GM19193 (cell line): Measurements from ENCODE around the gene TM9SF1.

Source experiments
- POLR2A ChIP-seq: IDR thresholded peaks from 4 replicates; pipeline ENCODE4 v1.6.1; 2011; ENCODE audit not compliant: insufficient read depth, insufficient read length; ENCODE audit errors: extremely low read depth

Gene TM9SF1

DNA sequence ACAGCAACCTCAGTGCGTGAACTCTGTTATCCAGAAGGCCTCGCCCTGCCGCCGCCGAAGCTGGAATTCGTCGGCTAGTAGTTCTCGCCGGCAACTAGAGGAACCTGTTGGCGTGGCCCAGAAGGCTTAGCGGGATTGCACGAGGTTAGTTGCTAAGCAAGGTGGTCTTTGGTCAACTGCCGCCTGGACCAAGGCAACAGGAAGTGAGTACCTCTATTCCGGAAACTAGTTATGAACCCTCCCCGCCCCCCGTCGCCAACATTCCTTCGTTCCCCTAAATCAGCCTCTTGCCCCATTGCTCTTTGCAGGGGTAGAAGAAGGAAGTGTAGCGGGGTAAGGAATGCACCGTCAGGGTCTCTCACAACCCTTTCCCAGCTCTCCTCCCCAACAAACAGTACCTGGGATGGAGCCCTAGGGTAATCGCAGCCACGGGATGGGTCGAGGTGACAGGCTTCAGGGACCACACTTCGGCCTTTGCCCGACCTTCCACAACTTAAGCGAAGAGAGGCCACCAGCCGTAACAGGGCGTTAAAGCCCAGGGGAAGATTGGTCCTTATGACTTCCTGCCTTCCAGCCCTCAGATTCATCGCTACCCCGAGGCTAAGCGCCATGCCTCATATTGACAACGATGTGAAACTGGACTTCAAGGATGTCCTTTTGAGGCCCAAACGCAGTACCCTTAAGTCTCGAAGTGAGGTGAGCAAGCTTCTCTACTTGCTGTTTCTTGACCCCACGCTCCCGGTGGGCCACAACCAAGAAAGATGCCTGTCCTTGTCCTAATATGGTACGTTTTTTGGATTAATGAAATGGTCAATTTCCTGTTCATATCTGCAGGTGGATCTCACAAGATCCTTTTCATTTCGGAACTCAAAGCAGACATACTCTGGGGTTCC is 37.6 kb upstream of the TM9SF1 start, which contains the start of gene GMPR2:
GMPR2 (plus strand) TSS at position 285 of the 893 bp plus-strand sequence; CDS start at position 610, 325 bp downstream.
- TF ChIP-seq POLR2A, result peak; percentile 60

DNA sequence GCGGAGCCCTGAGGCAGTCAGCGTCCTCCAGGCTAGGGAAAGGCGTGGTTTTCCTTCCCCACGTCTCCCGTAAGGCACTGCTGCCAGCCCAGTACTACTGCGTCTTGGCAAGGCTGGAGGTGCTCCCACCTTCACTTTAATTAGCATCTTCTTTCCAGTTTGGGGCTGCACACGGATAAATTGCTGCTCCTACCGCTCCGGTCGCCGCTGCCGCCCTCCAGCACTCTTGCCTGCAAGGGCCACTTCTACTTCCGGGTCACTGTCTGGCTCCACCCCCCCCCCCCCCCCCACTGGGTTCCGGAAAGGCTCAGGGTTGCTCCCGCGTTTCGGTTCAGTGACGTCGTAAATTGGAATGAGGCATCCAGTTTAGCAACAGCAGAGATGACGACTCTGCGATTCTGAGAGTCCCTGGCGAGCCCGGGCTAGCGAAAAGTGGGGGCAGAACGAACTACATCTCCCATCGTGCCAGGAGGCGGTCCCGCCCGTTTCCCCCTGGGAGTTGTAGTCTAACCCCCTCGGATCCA is 36.9 kb upstream of the TM9SF1 start, which contains the start of gene NEDD8:
NEDD8 (minus strand) TSS at position 247 of the 524 bp plus-strand sequence; CDS start at position 147, 100 bp downstream.
- peak; percentile 53 for TF ChIP-seq POLR2A

DNA sequence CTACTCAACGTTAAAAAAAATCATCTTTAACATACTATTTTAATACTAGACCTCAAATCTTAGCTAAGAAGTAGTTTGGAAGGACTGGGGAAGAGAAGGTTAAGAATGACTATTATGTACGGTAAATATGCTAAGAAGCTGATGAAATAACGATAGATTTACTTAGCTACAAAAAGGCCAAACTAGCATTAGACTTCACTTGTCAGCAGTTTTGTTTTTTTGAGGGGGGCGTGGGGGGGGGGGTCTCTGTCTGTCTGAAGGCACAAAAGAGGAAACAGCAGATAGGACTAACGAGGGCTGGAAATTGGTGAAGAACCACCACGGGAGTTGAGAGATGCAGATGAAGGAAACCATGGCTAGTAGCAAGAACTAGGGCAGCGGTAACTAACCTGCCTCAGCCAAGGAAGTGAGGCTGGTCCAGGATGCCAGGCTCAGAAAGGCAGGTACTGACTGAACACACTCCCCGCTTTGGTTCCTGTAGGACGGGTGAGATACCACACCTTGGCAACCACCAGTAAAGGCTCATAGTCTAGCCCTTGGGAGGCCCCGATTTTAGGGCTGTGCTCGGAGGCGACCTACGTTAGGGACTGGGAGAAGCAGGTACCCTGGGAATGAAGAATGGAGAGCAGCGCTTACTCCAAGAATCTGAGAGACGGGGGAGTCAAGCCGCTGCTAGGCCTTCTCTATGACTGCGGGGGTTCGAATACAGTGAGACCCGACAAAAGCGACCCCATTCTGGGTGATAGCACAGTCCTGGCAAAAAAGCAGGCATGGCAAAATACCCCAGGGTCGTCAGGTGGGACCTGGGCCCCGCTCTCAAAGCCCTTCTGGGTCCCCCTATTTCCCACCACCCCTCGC is 36.3 kb upstream of the TM9SF1 start:
- TF ChIP-seq POLR2A, result no peak

DNA sequence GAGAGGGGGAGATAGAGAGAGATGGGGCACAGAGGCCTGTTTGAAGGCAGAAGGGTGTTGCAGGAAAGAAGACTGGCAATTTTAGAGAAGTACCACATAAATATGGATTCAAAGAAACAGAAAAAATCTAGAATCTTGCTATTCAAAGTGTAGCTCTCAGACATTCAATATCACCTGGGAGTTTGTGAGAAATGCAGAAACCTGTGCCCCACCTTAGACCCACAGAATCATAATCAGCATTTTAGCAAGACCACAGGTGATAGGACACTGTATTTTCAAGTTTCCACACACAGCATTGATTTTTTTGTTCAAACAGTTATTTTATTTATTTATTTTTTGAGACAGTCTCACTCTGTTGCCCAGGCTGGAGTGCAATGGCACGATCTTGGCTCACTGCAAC is 33.7 kb upstream of the TM9SF1 start:
- TF ChIP-seq POLR2A, result no peak

DNA sequence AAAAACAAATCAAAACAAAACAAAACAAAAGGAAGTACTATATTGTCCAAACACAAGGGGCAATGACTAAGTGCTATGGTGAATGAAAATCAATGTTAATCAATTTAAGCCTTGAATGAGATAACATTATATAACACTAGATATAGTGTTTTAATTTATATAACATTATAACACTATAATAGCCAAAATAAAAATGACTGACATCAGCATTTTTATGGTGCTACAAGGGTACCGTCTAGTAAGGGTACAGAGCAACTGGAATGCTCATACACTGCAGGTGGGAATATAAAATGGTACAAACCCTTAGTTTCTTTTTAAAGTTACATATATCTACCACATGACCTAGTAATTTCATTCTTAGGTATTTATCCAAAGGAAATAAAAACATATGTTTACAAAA is 31.2 kb upstream of the TM9SF1 start:
- no peak for TF ChIP-seq POLR2A

DNA sequence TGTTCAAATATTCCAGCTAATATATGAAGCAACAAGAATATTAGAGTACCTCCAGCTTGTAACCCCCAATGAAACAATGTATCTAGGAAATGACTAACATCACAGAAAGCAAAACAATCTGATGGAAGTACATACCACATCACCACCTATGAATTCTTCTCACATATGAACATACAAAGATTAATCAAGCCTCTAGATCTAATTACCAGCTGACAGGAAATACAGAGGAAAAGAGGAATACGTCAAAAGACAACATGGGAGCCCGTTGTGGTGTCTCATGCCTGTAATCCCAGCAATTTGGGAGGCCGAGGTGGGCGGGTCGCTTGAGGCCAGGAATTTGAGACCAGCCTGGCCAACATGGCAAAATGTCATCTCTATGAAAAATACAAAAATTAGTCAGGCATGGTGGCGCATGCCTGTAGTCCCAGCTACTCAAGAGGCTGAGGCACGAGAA is 29.4 kb upstream of the TM9SF1 start:
- no peak for TF ChIP-seq POLR2A

DNA sequence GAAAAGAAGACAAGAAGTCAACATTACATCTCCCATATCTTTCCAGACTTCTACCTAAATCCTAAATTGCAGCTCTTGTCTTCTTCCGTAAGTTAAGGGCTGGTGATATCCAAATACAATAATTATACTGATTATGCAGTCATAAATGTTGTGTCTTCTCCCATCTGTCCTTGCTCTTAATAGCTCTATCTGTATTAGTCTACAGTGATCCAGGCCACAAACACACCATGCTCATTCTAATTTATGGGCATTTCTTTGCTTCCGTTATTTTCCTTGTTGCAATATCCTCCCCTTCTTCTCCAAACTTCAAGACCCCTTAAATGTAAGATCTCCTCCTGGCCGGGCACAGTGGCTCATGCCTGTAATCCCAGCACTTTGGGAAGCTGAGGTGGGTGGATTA is 24.3 kb upstream of the TM9SF1 start:
- TF ChIP-seq POLR2A, result no peak

DNA sequence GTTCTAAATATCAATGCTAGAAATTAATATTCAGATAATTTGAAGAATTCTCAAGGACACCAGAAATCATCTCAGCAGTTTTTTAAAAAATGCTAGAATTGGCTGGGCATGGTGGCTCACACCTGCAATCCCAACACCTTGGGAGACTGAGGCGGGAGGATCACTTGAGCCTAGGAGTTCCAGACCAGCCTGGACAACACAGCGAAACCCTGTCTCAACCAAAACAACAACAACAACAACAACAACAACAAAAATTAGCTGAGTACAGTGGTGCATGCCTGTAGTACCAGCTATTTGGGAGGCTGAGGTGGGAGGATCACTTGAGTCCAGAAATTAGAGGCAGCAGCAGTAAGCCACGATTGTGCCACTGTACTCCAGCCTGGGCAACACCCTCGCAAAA is 23.8 kb upstream of the TM9SF1 start:
- no peak for TF ChIP-seq POLR2A

DNA sequence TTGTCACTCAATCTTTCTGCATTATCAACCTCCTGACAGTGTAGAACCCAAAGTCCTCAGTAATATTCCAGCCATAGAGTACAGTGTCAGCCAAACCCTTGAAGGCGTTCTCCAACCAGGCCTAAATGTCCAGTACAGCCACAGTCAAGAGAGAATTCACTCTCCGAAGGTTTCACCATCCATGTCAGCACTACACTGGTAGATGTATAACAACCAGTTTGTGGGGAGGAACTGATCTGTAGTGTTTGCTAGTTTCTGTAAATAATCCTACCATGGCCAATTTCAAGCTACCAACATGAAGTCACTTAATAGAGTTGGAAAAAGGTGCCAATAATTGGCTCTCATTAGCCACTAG is 21.1 kb upstream of the TM9SF1 start:
- TF ChIP-seq POLR2A, result no peak

DNA sequence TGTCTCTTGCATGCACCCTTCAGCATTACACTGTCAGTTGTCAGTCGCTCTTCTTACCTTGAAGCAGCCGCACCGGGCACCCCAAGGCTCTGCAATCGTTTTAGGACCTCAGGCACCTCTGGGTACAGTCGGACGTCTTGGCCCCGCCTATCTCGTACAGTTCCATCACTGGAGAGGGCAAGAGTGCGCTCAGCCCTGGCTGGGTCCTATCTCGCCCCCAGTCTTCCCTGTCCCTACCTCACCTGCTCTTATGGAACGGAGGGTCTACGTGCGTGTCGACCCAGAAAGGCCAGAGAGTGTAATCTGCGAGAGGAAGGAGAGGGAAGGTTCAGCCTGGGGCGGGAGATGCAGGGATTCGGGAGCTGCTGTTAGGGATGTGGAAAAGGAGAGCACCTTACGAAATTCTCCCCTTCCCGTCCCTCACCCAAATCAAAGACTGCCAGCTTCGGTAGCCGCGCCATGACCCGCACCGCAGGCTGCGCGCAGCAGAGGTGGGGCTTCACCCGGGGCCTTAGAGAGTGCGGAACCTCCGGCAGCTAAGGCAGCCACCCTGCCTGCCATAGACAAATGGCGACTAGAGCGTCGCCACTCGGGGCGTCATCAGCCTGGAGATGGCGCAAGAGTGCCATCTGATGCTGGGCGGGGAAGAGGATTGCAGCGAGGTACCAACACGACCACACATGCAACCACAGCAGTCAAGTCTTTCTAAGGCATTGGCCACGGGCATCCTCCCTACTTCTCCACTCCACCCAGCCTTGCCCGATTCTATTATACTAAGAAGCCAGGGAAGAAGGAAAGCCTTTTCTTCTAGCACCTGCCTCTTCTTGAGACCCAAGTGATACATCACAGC is 20.5 kb upstream of the TM9SF1 start, which contains the start of gene MDP1:
MDP1 (minus strand) TSS at position 572 of the 850 bp plus-strand sequence; CDS start at position 461, 111 bp downstream.
- TF ChIP-seq POLR2A, result peak; percentile 84

DNA sequence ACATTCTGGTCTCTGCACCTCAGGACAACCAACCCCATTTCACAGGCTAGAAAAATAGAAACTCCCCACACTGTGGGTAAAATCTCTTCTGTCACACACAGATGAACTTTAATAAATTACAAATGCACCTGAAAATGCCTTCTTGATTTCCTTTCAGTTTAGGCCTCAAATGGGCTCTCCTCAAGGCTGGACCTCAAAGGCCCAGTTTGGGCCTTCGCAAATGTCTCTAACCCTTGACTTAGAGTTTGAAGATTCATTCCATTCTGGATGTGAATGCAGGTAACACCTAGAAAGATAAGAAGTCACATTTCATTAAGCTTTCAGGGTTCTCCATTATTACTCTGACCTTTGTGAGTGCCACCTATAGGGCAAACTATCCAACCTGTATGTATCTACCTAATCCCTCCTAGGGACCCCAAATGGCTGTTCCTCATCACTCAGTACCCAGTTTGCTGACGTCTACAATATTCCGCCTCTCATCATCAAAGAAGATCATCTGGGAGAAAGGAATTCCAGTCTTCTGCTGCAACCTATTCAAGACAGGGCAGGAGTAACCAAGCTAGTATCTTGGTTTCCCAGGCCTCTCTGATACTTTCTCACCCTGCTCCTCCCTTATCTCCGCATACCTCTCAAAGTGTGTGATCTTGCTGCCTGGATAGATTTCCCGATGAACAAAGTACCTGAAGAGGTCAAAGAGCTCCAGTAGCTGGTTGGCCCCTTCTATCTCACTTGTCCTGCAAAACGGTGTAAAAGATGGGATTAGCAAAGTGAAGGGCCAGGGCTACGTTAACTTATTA is 18.8 kb upstream of the TM9SF1 start:
- no peak for TF ChIP-seq POLR2A

DNA sequence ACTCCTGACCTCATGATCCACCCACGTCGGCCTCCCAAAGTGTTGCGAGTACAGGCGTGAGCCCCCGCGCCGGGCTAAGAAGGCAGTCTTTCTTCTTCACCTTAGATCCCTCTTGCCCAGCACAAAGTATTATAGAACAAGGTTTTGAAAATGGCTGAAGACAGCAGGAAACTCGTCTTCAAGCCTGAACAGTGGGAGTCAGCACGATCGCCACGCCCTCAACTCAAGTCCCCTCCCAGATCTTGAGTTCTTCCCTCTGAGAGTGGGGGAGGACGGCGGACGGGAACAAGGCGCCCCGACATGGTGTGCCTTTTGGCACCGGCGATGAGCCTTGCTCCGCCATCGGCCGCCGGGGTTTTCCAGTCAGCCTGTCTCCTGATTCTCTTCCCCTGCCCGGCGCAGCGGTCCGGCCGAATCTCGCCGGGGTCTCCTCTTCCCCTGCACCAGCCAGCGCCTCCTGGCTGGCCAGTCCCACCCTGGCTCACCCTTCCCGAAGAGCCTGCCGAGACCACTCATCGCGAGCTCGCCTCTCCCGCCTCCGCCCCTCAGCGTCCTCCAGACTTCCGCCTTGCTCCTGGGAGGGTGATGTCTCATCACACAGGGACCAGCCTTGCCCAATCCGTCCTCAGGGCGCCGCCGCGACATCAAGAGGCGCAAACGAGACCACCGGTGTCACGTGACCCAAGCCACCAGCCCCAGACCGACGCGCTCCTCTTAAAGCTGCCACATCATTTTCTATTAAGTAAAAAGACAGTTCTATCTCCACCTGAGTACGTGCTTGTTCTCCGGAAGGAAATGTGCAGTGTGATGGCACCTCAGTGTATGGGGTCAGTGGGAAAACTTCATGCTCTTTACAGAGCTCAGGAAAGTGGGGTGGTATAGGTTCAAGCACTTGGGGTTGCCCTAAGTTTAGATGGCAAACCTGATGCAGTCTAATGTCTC is 18.0 kb upstream of the TM9SF1 start, which contains the start of gene CHMP4A:
CHMP4A (minus strand) TSS at position 565 of the 942 bp plus-strand sequence; CDS start at position 516, 49 bp downstream.
- peak; percentile 94 for TF ChIP-seq POLR2A
